Common myeloid progenitor, CD34-positive (primary cell): Measurements from ENCODE around the gene PSMB11.
A peak's percentile ranks its signal among the peaks of the same experiment; 100 is the strongest.

Experiments
- CTCF ChIA-PET: fragments of 350-600 bp; sonication (Branson Sonifier 250); formaldehyde crosslinking; loops from one replicate; lab custom pipeline; 2021; ENCODE audit warnings: antibody characterized with exemption; lab: Charles Lee
- POLR2A ChIA-PET: fragments of 350-600 bp; sonication (Branson Sonifier 250); formaldehyde crosslinking; loops from one replicate; lab custom pipeline; 2021; ENCODE audit warnings: antibody characterized with exemption; lab: Charles Lee
- DNase-seq, 3 donors: peaks; one replicate each; pipeline versions ENCODE4 v3.0.0 to v3.0.0-alpha.2; 2013
- H3K27ac ChIP-seq, 2 experiments: 1 replicate in 1 of 2; 2 replicates in 1 of 2; pipeline ENCODE4 v1.7.0; 2013; ENCODE audit warnings: inconsistent platforms in 2 of 2, low read length in 2 of 2, mild to moderate bottlenecking in 2 of 2, low read depth in 1 of 2, moderate library complexity in 1 of 2; ENCODE audit not compliant: severe bottlenecking in 2 of 2, insufficient read depth in 1 of 2, poor library complexity in 1 of 2
- H3K27me3 ChIP-seq, 5 experiments: replicated peaks in 2 of 5; 1 replicate in 3 of 5; 2 replicates in 2 of 5; pipeline versions ENCODE4 v1.6.1 to v1.7.0; 2013; ENCODE audit warnings: low read length in 4 of 5, mild to moderate bottlenecking in 2 of 5, moderate library complexity in 2 of 5, inconsistent platforms in 1 of 5; ENCODE audit not compliant: insufficient read depth in 5 of 5, control insufficient read depth in 4 of 5
- H3K36me3 ChIP-seq, 4 experiments: 1 replicate in 2 of 4; 2 replicates in 2 of 4; pipeline versions ENCODE4 v1.6.1 to v1.7.0; 2013; ENCODE audit warnings: low read length in 3 of 4, control low read depth in 1 of 4, mild to moderate bottlenecking in 1 of 4; ENCODE audit not compliant: control insufficient read depth in 4 of 4, insufficient read depth in 4 of 4
- H3K4me1 ChIP-seq, 4 experiments: 1 replicate in 3 of 4; 2 replicates in 1 of 4; pipeline versions ENCODE4 v1.6.1 to v1.7.1; 2013; ENCODE audit warnings: low read length in 3 of 4, mild to moderate bottlenecking in 3 of 4, control low read depth in 1 of 4, inconsistent platforms in 1 of 4, moderate library complexity in 1 of 4; ENCODE audit not compliant: control insufficient read depth in 4 of 4, insufficient read depth in 4 of 4; ENCODE audit errors: control extremely low read depth in 1 of 4
- H3K4me3 ChIP-seq, 7 experiments: 1 replicate in 4 of 7; 2 replicates in 3 of 7; pipeline versions ENCODE4 v1.5.1 to v1.7.0; 2013; ENCODE audit warnings: mild to moderate bottlenecking in 7 of 7, low read length in 6 of 7, moderate library complexity in 6 of 7, inconsistent platforms in 2 of 7, low read depth in 2 of 7, control low read depth in 1 of 7; ENCODE audit not compliant: insufficient read depth in 4 of 7, control insufficient read depth in 1 of 7; ENCODE audit errors: extremely low read depth in 1 of 7
- H3K9me3 ChIP-seq, 5 experiments: 1 replicate in 4 of 5; 2 replicates in 1 of 5; pipeline versions ENCODE4 v1.6.1 to v1.7.1; 2013; ENCODE audit warnings: low read length in 4 of 5, mild to moderate bottlenecking in 2 of 5, inconsistent platforms in 1 of 5, low read depth in 1 of 5, moderate library complexity in 1 of 5; ENCODE audit not compliant: control insufficient read depth in 4 of 5, insufficient read depth in 2 of 5; ENCODE audit errors: control extremely low read depth in 1 of 5
- WGBS: methylation state at CpG from one replicate; pipeline ENCODE4 v1.1.5; 2013; ENCODE audit not compliant: insufficient coverage; 5-methylcytosine and 5-hydroxymethylcytosine counted together

Gene PSMB11

DNA sequence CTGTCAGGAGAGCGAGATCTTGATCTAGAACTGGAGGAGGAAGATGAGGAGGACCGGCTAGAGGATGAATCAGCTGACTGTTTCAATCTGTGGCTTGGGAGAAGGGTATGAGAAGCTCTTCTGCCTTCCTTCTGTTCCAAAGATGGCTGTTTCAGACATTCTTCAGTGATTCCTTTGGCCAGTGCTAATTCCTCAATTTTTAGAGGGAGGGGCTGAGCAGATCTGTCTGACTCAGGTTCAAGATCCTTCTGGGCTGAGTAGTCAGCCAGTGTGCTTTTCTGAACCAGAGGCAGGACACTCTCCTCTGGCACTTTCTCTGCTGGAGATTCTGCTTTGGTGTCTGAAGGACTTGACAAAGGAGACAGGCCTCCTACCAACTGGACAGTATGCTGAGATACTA, 37.7 kb downstream of the PSMB11 start:
- 100% methylated on average over 2 of the region's 2 CpGs for WGBS
- POLR2A ChIA-PET = no interaction called here
- no peak overlapping the region for H3K4me3 ChIP-seq
- H3K27ac ChIP-seq = peak overlapping the region; percentile 0 to 28
- H3K4me1 ChIP-seq = no peaks in the 10 kb centered on the region
- CTCF ChIA-PET = interaction anchor here (1.0 to 17.5 kb wide), 6 partner anchors 5 to 108 kb away, joined by 3 to 200 read pairs (median 8); no protein-coding TSS in a partner anchor
- H3K9me3 ChIP-seq = no peaks in the 10 kb centered on the region
- no peak for DNase-seq
- H3K36me3 ChIP-seq = peaks cover 46 to 87% (median 69%) of the 10 kb centered on the region in 4 experiments
- H3K27me3 ChIP-seq = no peaks in the 10 kb centered on the region

DNA sequence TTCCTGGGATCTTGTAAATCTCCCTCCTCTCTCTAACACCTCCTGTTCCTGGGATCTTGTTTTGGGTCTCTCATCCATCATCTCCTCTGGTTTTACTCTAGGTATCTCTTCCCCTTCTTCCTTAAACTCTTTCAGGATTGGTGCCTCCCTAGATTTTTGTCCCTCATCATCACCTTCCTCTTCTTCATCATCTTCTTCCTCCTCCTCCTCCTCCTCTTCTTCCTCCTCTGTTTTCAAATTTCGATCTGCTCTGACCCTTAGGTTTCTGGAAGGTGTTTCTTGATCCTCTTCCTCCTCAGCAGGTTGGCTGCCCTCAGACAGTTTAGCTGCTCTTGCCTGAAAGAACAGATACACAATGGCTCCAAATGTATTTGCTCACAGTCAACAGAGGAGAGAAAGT, 38.5 kb downstream of the PSMB11 start:
- no peak overlapping the region for H3K27ac ChIP-seq
- no peak for DNase-seq
- CTCF ChIA-PET = interaction anchor here (1.0 to 17.5 kb wide), 6 partner anchors 6 to 40 kb away, joined by 4 to 200 read pairs (median 10); partner anchors contain the start of genes ACIN1 and C14orf119
- POLR2A ChIA-PET = no interaction called here
- no peaks in the 10 kb centered on the region for H3K4me1 ChIP-seq
- peaks cover 45 to 91% (median 68%) of the 10 kb centered on the region in 4 experiments for H3K36me3 ChIP-seq
- no peaks in the 10 kb centered on the region for H3K9me3 ChIP-seq
- WGBS = no CpG with 5 or more reads among the region's 1 CpG
- no peaks in the 10 kb centered on the region for H3K27me3 ChIP-seq
- no peak overlapping the region for H3K4me3 ChIP-seq

DNA sequence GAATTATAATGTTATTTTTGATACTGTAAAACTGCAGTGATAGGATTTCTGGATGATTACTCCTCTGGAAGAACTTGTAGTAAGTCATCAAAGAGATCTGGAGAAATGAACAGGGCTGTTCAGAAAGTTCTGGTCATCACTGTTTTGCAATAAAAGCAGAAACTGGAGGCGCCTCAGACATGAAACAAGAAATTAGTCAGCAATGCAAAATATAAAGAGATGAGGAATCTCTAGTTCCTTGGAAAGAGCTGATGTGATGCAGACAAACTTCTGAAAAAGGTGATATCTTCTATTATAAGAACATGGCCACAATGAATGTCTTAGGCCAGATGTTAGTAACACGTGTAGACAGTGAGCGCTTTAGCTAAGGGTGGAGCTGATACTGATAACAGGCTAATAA, 43.4 kb downstream of the PSMB11 start:
- DNase-seq = no peak
- Histone ChIP-seq H3K36me3 (peaks cover 40 to 90% (median 62%) of the 10 kb centered on the region in 4 experiments), H3K4me3 (no peak overlapping the region), H3K4me1 (no peaks in the 10 kb centered on the region), H3K27me3 (no peaks in the 10 kb centered on the region), H3K9me3 (no peaks in the 10 kb centered on the region), H3K27ac (no peak overlapping the region)
- CTCF ChIA-PET = interaction anchor here (1.2 to 17.5 kb wide), 6 partner anchors 9 to 87 kb away, joined by 3 to 200 read pairs (median 8); partner anchors contain the start of genes ACIN1 and C14orf119
- POLR2A ChIA-PET = interaction anchor here (1.2 kb wide), 1 partner anchor 9 kb away, joined by 5 read pairs; the partner anchor contains the start of genes ACIN1 and C14orf119
- WGBS = 95% methylated on average over 2 of the region's 3 CpGs

DNA sequence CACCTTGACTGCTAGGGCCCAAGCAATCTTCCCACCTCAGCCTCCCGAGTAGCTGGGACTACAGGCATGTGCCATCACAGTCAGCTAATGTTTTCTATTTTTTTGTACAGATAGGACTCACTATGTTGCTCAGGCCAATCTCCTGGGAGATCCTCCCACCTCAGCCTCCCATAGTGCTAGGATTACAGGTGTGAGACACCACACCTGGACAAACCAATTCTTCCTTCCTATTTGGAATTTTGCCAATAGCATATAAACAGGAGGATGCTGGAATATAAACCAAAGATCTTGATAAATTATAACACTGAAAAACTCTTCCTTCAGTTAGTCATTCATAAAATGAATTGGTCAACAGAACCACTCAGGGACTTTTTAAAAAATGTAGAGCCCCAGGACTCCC, 44.6 kb downstream of the PSMB11 start:
- no peaks in the 10 kb centered on the region for H3K27me3 ChIP-seq
- ChIA-PET POLR2A (no interaction called here), CTCF (interaction anchor here (1.3 to 17.5 kb wide), 4 partner anchors 8 to 25 kb away, joined by 3 to 200 read pairs (median 82); partner anchors contain the start of genes ACIN1 and C14orf119)

DNA sequence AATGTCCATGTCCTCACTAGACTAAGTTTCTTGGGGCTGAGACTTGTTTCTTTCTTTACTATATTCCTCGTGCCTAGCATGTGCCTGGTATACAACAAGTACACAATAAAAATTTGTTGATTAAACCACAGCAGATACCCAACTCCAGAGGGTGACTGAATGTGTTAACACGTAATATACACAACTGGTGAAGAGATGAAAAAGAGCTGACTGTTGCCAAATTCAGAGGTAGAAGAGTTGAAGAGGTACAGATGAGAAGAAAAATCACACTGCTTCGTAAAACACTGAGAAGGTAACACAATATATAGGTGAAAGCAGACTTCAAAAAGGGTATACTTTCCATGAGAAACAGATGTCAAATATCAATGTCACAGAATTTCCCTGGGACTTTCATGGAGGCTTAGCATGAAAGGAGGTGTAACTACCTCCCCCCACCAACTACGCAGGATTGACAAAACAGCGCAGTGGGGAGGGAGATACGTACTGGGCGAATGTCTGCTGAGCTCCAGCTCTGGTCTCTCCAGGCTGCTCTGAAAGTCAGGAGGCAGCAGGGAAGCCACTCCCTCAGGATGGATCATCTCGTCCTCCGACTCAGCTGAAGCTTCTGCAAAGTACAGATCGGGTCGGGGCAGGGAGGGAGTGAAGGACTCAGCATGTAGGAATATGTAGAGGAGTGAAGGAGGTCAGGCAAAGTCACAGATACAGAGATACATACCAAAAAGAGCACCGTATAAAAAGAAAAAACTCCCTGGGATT, 47.7 kb downstream of the PSMB11 start:
- POLR2A ChIA-PET = interaction anchor here (0.7 to 1.4 kb wide), 3 partner anchors 19 to 87 kb away, joined by 3 to 11 read pairs (median 3); no protein-coding TSS in a partner anchor
- Histone ChIP-seq H3K36me3 (peaks cover 30 to 83% (median 56%) of the 10 kb centered on the region in 4 experiments), H3K9me3 (no peaks in the 10 kb centered on the region), H3K4me3 (no peak overlapping the region), H3K27ac (no peak overlapping the region), H3K4me1 (peaks cover 9 to 19% (median 11%) of the 10 kb centered on the region in 4 experiments), H3K27me3 (no peaks in the 10 kb centered on the region)
- 100% methylated on average over 6 of the region's 12 CpGs for WGBS
- no peak for DNase-seq
- CTCF ChIA-PET = interaction anchor here (0.8 to 14.0 kb wide), 8 partner anchors 10 to 162 kb away, joined by 3 to 153 read pairs (median 8); partner anchors contain the start of gene CDH24

More for the DNA sequence above, 44.6 kb downstream of the PSMB11 start:
- 75% methylated on average over 1 of the region's 1 CpG for WGBS
- Histone ChIP-seq H3K9me3 (no peaks in the 10 kb centered on the region), H3K4me3 (no peak overlapping the region), H3K36me3 (peaks cover 35 to 88% (median 60%) of the 10 kb centered on the region in 4 experiments), H3K4me1 (peaks cover 0 to under 1% (median 0%) of the 10 kb centered on the region in 4 experiments), H3K27ac (no peak overlapping the region)
- no peak for DNase-seq

DNA sequence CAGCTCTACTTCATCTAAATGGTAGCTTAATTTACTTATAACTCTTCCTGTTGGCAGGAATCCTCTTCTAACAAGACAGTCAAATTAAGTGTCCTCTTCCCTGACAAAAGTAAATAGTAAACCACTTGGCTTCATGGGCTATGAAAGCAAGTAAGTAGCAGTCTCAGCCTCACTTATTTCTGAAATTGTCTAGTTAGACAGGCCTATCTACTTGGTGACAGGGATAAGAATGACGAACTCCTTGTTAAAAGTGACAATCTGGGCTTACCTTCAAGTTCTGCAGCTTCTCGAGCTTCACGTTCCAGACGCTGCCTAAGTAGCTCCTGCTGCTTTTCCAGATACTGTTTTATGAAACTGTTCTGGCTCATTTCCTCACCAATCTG, 48.2 kb downstream of the PSMB11 start:
- peaks cover 30 to 78% (median 52%) of the 10 kb centered on the region in 4 experiments for H3K36me3 ChIP-seq
- peaks cover 9 to 19% (median 11%) of the 10 kb centered on the region in 4 experiments for H3K4me1 ChIP-seq
- WGBS = 98% methylated on average over 4 of the region's 4 CpGs
- CTCF ChIA-PET = interaction anchor here (0.8 to 14.0 kb wide), 6 partner anchors 9 to 162 kb away, joined by 3 to 153 read pairs (median 8); partner anchors contain the start of gene CDH24
- H3K4me3 ChIP-seq = no peak overlapping the region
- no peaks in the 10 kb centered on the region for H3K27me3 ChIP-seq
- no peak for DNase-seq
- H3K9me3 ChIP-seq = no peaks in the 10 kb centered on the region
- no peak overlapping the region for H3K27ac ChIP-seq
- POLR2A ChIA-PET = interaction anchor here (0.8 kb wide), 1 partner anchor 18 kb away, joined by 11 read pairs; no protein-coding TSS in a partner anchor
